ENCODE results near the gene SF3A1. TPM values are rescaled to one million over a fixed set of nuclear protein-coding genes. Genes with fewer than 3 reads are reported as not detected.

Gene SF3A1
- total and polyA plus RNA-seq, 2 of the 8 experiments (the other 6 are each of a cell fraction or from before 2014, with no cell fraction given): 27.8 to 285 TPM

- Histone ChIP-seq H3K4me3 (ENCODE audit: extremely low read depth in 1 of 4, insufficient read depth in 2 of 4, low read depth in 3 of 4, low read length in 4 of 4) (no peak overlapping the region), H3K56ac (replicated peaks; ENCODE audit: insufficient read length, low read depth, low read length) (no peak overlapping the region), H3K27ac (ENCODE audit: low read depth, low read length) (no peak overlapping the region), H3K79me1 (ENCODE audit: low read depth, low read length) (peaks cover 3% of the 10 kb centered on the region), H3K9ac (replicated peaks in 1 of 4; ENCODE audit: extremely low read depth in 1 of 4, low read depth in 3 of 4, low read length in 3 of 4) (no peak overlapping the region), H4K5ac (ENCODE audit: insufficient read length, low read depth, low read length) (no peak overlapping the region), H2BK15ac (ENCODE audit: low read length) (no peak overlapping the region), H3K4me2 (ENCODE audit: insufficient read depth in 1 of 2, low read depth in 2 of 2, low read length in 2 of 2) (no peak overlapping the region), H2BK12ac (ENCODE audit: low read depth, low read length) (no peak overlapping the region), H2BK5ac (ENCODE audit: low read depth, low read length) (no peak overlapping the region), H2AFZ (ENCODE audit: low read length) (no peak overlapping the region), H3K79me2 (ENCODE audit: control insufficient read depth in 1 of 2, insufficient read depth in 2 of 2, low read length in 2 of 2) (no peaks in the 10 kb centered on the region), H3K36me3 (ENCODE audit: control insufficient read depth in 2 of 4, insufficient read depth in 4 of 4, low read length in 3 of 4) (no peaks in the 10 kb centered on the region), H3K4ac (replicated peaks; ENCODE audit: insufficient read length, low read depth, low read length) (no peak overlapping the region), H3K18ac (ENCODE audit: extremely low read depth, low read length) (no peak overlapping the region), H2BK120ac (replicated peaks; ENCODE audit: low read depth, low read length) (no peak overlapping the region), H2AK5ac (ENCODE audit: low read depth, low read length) (no peak overlapping the region), H2BK20ac (ENCODE audit: low read length) (no peak overlapping the region), H3K27me3 (replicated peaks in 1 of 4; ENCODE audit: control insufficient read depth in 3 of 4, extremely low read depth in 1 of 4, insufficient read depth in 3 of 4, low read length in 3 of 4) (no peaks in the 10 kb centered on the region), H3K14ac (ENCODE audit: insufficient read length) (no peak overlapping the region), H4K8ac (ENCODE audit: extremely low read depth, insufficient read depth, low read length) (no peak overlapping the region), H4K20me1 (replicated peaks in 1 of 2; ENCODE audit: control insufficient read depth in 1 of 2, insufficient read depth in 2 of 2, low read length in 2 of 2) (peaks cover 0 to 7% of the 10 kb centered on the region in 2 experiments), H3K9me3 (ENCODE audit: insufficient read depth in 2 of 2, low read depth in 1 of 2, low read length in 1 of 2) (no peaks in the 10 kb centered on the region), H3K23me2 (ENCODE audit: low read depth, low read length) (peaks cover 3% of the 10 kb centered on the region; the same call in 1 of the 2 replicates), H3K4me1 (replicated peaks in 1 of 4; ENCODE audit: control insufficient read depth in 3 of 4, insufficient read depth in 4 of 4, low read length in 3 of 4) (peaks cover 0 to 8% (median 5%) of the 10 kb centered on the region in 4 experiments; a peak in 5 of 7 replicates), H3K23ac (ENCODE audit: insufficient read length) (no peak overlapping the region), H4K91ac (replicated peaks; ENCODE audit: insufficient read length, low read length) (no peak overlapping the region)
- FAIRE-seq (no peak), DNase-seq (ENCODE audit: low read depth in 1 of 2, low spot score in 2 of 2) (no peak)
- 90% methylated on average over 2 of the region's 2 CpGs; no CpG with 5 or more reads in 1 of the 2 experiments for WGBS, 2 experiments (ENCODE audit: extremely low coverage in 1 of 2, insufficient coverage in 1 of 2, insufficient read length in 1 of 2, insufficient replicate concordance in 2 of 2, low coverage in 1 of 2, low lambda C conversion rate in 2 of 2, missing lambda C conversion rate in 1 of 2)
- no peak for TF ChIP-seq GABPA (IDR thresholded peaks at IDR 0.05; ENCODE audit: borderline replicate concordance, insufficient read depth, low read length)
- ChIA-PET CTCF (ENCODE audit: partially characterized antibody) (interaction anchor here (0.5 to 20.1 kb wide), 4 partner anchors 11 to 58 kb away, joined by 3 to 203 read pairs (median 4); partner anchors contain the start of gene CASTOR1), POLR2A (ENCODE audit: partially characterized antibody) (interaction anchor here (1.2 kb wide), 1 partner anchor 17 kb away, joined by 3 read pairs; no protein-coding TSS in a partner anchor)
These were observed 35.2 kb downstream of the SF3A1 start for GRCh38 chr22:30321461-30321860.
